GM18909 (cell line): ENCODE results near the gene RAB32.

Experiments used
- ATAC-seq: cut with Tn5 transposase; IDR thresholded peaks from one replicate; pipeline ENCODE4 v1.9.1; 2021; ENCODE audit warnings: mild to moderate bottlenecking; ENCODE audit not compliant: unreplicated experiment, poor library complexity

Gene RAB32

DNA sequence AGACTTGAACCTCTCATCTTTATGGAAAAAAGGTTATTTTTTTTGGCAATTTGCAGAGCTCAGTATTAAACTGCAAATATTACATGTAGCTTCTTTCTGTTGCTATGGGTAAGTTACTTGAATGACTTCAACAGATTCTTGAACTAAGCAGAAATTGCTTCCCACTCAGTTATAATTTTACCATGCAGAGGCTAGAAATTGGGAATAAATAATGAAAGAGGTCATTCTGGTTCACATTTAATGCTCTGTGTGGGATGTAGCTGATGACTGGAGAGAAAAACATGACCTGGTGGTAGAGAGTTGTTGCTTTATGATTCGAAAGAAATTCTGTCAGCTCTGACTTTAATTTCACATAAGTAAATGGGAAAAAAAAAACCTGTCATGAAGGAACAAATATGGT lies 38.3 kb downstream of the RAB32 start:
- ATAC-seq: no peak

DNA sequence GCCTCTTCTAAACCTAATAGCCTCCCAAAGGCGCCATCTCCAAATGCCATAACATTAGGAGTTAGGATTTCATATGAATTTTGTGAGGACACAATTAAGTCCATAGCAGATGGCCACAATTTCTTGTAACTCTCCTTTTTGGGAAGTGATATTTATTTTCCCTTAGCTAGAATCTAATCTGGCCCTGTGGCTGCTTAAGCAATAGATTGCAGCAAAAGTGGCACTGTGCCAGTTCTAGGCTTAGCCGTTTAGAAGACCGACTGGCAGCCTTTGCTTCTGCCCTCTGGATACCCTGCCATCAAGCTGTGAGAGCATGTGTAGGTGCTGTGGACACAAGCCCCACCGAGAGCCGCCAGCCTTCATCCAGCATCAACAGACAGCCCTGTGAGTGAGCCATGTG lies 39.2 kb downstream of the RAB32 start:
- ATAC-seq: no peak

DNA sequence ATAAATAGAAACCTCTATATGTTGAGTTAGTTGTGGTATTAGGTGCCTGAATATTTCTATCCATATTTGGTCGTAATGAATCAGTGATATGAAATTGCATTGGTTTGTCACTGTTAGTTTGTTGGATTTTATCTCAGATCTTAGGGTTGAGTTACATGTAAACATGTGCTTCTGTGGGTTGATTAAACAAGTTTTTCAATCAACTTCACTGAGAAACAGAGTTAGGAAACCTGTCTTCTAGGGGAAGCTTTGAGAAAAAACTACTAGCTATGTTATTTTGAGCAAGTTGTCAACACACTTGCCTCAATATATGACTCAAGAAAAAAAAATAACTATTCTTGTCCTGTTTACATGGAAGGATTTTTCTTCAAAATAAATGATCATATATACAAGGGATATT lies 40.3 kb downstream of the RAB32 start:
- ATAC-seq: no peak

DNA sequence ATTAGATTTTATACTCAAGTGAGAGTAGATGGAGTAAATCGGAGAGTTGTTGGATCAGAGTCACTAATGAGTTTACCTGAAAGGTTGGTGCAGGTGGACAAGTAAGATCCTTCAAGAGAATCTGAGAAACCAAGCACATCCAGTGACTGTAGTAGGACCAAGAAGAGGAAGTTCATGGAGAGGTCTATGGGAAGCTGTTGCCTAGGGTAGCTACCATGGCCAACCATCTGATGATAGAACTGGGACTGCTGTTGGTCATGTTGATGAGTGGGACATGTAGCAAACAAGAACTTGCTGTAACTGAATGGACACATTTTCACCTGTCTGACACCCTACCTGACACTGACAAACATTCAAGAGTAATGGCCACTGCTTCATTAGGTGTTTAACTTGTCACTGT lies 43.8 kb downstream of the RAB32 start:
- ATAC-seq: no peak

DNA sequence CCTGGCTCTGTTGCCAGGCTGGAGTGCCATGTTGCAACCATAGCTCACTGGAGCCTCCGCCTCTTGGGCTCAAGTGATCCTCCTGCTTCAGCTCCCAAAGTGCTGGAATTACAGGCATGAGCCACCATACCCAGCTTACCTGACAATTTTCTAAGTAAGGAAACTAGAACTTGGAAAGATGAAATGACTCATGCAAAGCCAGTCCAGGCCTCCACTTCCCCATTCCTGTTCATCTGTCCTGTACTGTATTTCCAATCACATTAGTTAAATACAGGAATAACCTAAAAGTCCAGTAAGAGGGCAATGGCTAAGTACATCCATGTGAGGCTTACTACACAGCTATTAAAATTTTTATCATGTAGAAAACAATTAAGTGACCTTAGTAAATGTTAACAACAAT lies 46.9 kb downstream of the RAB32 start:
- no peak for ATAC-seq

DNA sequence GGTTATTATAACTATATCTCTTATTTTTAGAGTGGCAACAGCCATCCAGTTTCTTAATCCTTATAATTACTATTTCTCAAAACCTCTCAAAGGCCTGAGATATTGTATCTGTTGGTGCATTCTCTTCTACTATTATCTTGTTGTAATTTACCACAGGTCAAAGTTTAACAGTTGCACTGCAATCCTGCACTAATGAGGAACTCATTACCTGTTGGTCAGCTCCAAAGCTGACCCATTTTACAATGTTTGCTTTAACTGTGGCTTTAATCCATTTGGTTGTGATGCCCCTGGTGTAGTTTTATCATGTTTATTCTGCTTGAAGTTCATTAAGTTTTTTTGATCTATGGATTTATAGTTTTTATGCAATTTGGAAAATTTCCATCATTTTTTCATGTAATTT lies 48.8 kb downstream of the RAB32 start:
- no peak for ATAC-seq

DNA sequence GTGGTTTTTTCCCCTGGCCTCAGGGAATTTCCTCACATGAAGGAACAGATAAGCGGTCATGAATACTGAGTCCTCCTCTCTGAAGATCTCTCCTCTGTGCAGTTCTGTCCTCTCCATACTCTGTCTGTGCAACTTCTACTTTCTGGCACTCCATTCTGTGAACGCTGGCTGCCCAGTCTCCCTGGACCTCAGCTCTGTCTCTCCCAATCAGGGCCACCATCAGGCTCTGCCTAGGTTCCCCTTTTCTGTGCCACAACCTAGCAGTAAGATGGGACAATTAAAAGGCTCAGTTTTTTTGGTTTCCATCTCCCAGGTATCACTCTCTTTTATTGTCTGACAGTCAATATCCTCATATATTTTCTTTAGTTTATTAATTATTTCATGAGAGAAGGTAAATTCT lies 50.4 kb downstream of the RAB32 start:
- ATAC-seq: no peak

DNA sequence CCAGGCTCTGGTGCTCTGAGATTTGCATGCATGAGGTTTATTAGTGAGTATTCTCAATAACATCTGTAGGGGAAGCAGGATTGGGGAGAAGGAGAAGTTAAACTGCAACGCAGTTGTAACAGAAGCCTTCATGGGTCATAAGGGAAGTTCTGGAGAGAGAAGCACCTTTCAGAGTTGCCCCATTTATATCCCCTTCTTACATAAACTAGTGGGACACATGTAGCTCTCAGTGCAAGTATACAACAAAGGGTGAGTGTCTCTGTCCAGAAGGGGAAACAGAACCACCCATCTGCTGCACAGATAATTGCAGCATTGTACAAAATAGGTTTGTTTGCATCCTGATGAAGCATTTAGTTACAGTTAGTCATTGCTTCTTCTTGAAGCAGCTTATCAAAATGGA lies 50.9 kb downstream of the RAB32 start:
- ATAC-seq: no peak

DNA sequence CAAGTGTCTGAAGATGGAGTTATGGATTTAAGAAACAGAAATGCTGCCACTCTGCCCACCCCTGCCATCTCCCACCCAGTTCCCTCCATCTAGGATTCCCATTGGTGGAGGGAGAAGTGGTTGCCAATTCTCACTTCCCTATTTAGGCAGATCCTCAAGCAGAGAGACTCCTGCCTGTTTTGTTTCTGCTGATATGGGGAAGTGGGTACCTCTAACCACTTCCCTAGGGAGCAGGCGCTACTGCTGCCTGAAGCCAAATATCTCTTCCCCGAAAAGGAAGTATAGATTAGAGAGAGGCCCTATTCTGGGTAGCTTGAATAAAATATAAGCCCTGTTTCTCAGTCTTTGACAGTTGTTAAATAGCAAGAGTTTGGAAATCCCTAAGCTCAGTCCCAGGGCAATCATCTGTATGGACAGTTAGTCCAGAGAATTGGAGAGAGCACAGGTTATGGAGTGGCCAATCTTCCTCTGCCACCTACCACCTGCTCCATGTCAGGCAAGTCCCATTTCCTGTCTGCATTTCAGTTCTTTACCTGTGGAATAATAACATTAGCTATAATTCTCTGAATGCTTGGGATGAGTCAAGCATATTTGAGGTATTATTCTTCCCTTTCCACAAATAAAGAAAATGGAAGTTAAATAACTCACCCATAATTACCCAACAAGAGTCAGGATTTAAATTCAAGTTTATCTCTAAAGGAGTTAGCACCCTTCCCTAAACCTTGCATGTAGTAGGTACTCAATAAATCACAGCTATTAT lies 52.5 kb downstream of the RAB32 start:
- ATAC-seq: peak; percentile 38

DNA sequence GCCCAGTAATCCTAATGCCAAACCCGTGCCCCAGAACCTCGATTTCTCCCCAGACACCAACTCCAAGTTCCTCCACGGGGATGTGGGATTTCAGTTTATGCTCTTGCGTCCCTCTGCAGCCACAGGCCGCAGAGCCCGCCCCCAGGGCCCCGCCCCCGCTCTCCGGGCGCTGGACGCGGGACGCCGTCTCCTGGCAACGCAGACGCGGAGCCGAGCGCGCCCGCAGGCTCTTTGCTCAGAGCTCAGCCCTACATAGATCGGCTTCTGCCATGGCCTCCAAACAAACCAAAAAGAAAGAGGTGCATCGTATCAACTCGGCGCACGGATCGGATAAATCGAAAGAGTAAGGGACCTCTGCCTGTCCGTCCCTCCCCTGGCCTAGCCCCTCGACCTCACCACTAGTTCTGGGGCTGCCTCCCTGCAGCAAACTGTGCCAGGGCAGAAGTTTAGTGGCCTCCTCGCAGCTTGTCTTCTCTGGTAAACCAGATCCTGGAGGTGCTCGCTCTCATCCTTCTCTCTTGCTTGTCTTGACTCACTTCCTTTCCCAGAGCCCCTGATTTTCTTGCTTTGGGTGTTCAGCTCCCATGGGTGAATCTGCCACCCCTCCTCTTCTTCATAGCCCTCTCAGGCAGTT lies 55.3 kb downstream of the RAB32 start, which contains the start of gene ADGB:
ADGB (plus strand) TSS at position 201 of the 634 bp plus-strand sequence; CDS start at position 270, 69 bp downstream.
- ATAC-seq: peak; percentile 74

DNA sequence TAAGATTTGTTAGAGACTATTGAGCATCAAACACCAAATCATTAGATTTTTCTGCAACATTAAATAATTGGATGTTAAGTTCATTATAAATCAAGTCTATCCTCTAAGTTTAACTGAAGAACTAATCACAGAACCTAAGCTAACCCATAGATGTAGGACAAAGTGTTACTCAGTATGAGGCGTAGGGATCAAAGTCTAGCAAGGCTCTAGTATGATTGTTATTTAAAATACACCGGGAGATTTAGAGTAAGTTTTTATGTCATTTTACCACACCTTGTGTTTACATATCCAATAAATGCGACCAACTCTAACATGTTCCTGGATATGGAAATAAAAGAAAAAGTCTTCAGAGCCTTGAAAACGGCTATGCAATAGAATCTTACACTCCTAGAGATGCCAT lies 57.7 kb downstream of the RAB32 start:
- ATAC-seq: no peak

DNA sequence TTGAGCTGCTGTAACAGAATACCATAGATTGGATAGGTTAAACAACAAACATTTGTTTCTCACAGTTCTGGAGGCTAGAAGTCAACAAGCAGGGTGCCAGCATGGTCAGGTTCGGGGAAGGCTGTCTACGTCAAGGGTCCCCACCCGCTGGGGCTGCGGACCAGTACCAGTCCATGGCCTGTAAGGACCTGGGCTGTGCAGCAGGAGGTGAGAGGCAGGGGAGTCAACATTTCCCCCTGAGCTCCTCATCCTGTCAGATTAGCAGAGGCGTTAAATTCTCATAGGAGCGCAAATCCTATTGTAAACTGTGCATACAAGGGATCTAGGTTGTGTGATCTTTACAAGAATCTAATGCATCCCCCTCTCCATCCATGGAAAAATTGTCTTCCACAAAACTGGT lies 58.9 kb downstream of the RAB32 start:
- no peak for ATAC-seq
